K562 (cell line): ENCODE data around the gene CNPY3. TPM values are rescaled to one million over a fixed set of nuclear protein-coding genes. Genes with fewer than 3 reads are reported as not detected.
A peak's percentile ranks its signal among the peaks of the same experiment; 100 is the strongest.

Experiments
- ASH1L ChIP-seq: fragments of 450-650 bp; IDR thresholded peaks from 2 replicates; pipeline ENCODE4 v1.6.1; 2018; ENCODE audit warnings: borderline replicate concordance, mild to moderate bottlenecking, low read depth; ENCODE audit not compliant: partially characterized antibody
- CC2D1A ChIP-seq: fragments of 450-650 bp; IDR thresholded peaks from 2 replicates; pipeline ENCODE4 v1.6.1; 2017; ENCODE audit warnings: mild to moderate bottlenecking
- DDX20 ChIP-seq: fragments of 450-650 bp; IDR thresholded peaks from 2 replicates; pipeline ENCODE4 v1.6.1; 2016; ENCODE audit warnings: missing genetic modification characterization, low read depth, mild to moderate bottlenecking, missing compliant biosample characterization, moderate library complexity
- E2F6 ChIP-seq, 2 experiments: IDR thresholded peaks; 2 replicates each; pipeline ENCODE4 v1.6.1; 2011; ENCODE audit warnings: borderline replicate concordance in 1 of 2, control low read depth in 1 of 2, low read depth in 1 of 2, low read length in 1 of 2, mild to moderate bottlenecking in 1 of 2, mixed read lengths in 1 of 2, moderate library complexity in 1 of 2; ENCODE audit not compliant: insufficient read depth in 1 of 2, insufficient read length in 1 of 2, poor library complexity in 1 of 2, severe bottlenecking in 1 of 2; ENCODE audit errors: extremely low read depth in 1 of 2
- ERF ChIP-seq: fragments of 450-650 bp; formaldehyde crosslinking; IDR thresholded peaks from 2 replicates; pipeline ENCODE4 v1.4.0; 2020; ENCODE audit warnings: mild to moderate bottlenecking, mixed read lengths
- FIP1L1 ChIP-seq: fragments of 200-400 bp; formaldehyde crosslinking; IDR thresholded peaks from 2 replicates; pipeline ENCODE4 v1.6.1; 2018; ENCODE audit warnings: mild to moderate bottlenecking, low read depth, low read length; ENCODE audit not compliant: poor library complexity, severe bottlenecking
- KLF1 ChIP-seq: fragments of 450-650 bp; IDR thresholded peaks from 2 replicates; pipeline ENCODE4 v1.6.1; 2016; ENCODE audit warnings: missing genetic modification characterization, missing compliant biosample characterization
- MAFK ChIP-seq: IDR thresholded peaks from 2 replicates; pipeline ENCODE4 v1.6.1; 2011; ENCODE audit warnings: low read length, improper control_type of control experiment
- NELFE ChIP-seq: IDR thresholded peaks from 2 replicates; pipeline ENCODE4 v1.6.1; 2011; ENCODE audit warnings: mild to moderate bottlenecking; ENCODE audit not compliant: insufficient read depth, insufficient read length
- NFE2 ChIP-seq: IDR thresholded peaks from 2 replicates; pipeline ENCODE4 v1.6.1; 2014; ENCODE audit warnings: antibody characterized with exemption, low read depth
- NR2C1 ChIP-seq, 2 experiments: fragments of 450-650 bp; IDR thresholded peaks; 2 replicates each; pipeline ENCODE4 v1.6.1; 2017; ENCODE audit warnings: mild to moderate bottlenecking in 2 of 2, antibody characterized with exemption in 1 of 2, inconsistent platforms in 1 of 2, missing compliant biosample characterization in 1 of 2, missing genetic modification characterization in 1 of 2
- PHF20 ChIP-seq: fragments of 450-650 bp; IDR thresholded peaks from 2 replicates; pipeline ENCODE4 v1.6.1; 2018; ENCODE audit not compliant: partially characterized antibody
- POLR2B ChIP-seq: fragments of 450-650 bp; IDR thresholded peaks from 2 replicates; pipeline ENCODE4 v1.6.1; 2018; ENCODE audit warnings: low read depth; ENCODE audit not compliant: partially characterized antibody
- PTBP1 ChIP-seq: fragments of 200-400 bp; formaldehyde crosslinking; IDR thresholded peaks from 2 replicates; pipeline ENCODE4 v1.6.1; 2017; ENCODE audit warnings: low read depth, low read length
- SP1 ChIP-seq: sonication (generic); formaldehyde crosslinking; IDR thresholded peaks from 2 replicates; pipeline ENCODE4 v1.8.1; 2022; ENCODE audit warnings: mild to moderate bottlenecking, missing genetic modification reagents
- TBL1XR1 ChIP-seq, 2 experiments: IDR thresholded peaks; 2 replicates each; pipeline ENCODE4 v1.6.1; 2012; ENCODE audit warnings: improper control_type of control experiment in 2 of 2, low read length in 2 of 2, mild to moderate bottlenecking in 1 of 2
- ZNF146 ChIP-seq: IDR thresholded peaks from one replicate; pipeline ENCODE4 v1.6.1; 2018; ENCODE audit warnings: missing compliant biosample characterization; ENCODE audit not compliant: unreplicated experiment
- ZNF384 ChIP-seq: IDR thresholded peaks from 2 replicates; pipeline ENCODE4 v1.6.1; 2012; ENCODE audit warnings: low read depth, low read length, improper control_type of control experiment
- ZNF518B ChIP-seq: fragments of 250-450 bp; sonication (Bioruptor Pico); IDR thresholded peaks from 2 replicates; pipeline ENCODE4 v1.5.0; 2021; ENCODE audit warnings: mild to moderate bottlenecking, moderate library complexity
- ZNF586 ChIP-seq: fragments of 450-650 bp; formaldehyde crosslinking; conservative IDR thresholded peaks from 2 replicates; pipeline ENCODE4 v1.4.0; 2020; ENCODE audit warnings: mild to moderate bottlenecking, moderate library complexity
- ZNF639 ChIP-seq, 2 experiments: fragments of 200-800 bp in 1 of 2; sonication (Bioruptor generic) in 1 of 2; sonication (generic) in 1 of 2; formaldehyde crosslinking in 1 of 2; IDR thresholded peaks in 1 of 2; conservative IDR thresholded peaks in 1 of 2; 2 replicates each; pipeline versions ENCODE4 v1.5.0 to v1.6.1; 2016 to 2020; ENCODE audit warnings: missing compliant biosample characterization in 1 of 2, missing genetic modification characterization in 1 of 2, missing genetic modification reagents in 1 of 2
- ZNF830 ChIP-seq: fragments of 250-450 bp; sonication (Bioruptor Pico); IDR thresholded peaks from 2 replicates; pipeline ENCODE4 v1.5.0; 2021; ENCODE audit warnings: mild to moderate bottlenecking
- polyA plus RNA-seq, 8 experiments: library from polyadenylated mRNA; depleted of rRNA in 4 of 8; stranded (reverse) in 5 of 8; unstranded in 3 of 8; fragments of >200 nt; fragmentation: Nextera tagmentation in 2 of 8; fragmentation: Illumina TruSeq in 1 of 8; extraction: Ambion mirVana in 2 of 8; extraction: Trizol in 1 of 8; gene quantifications; 2 replicates each; pipeline versions ENCODE4 v1.2.1 to v1.2.3, GENCODE V29; 2011 to 2014; ENCODE audit warnings: inconsistent platforms in 1 of 8, missing spikeins in 1 of 8
- total RNA-seq, 7 experiments: library from RNA; depleted of rRNA in 6 of 7; stranded (reverse); fragments of >200 nt in 6 of 7; fragmentation: Illumina TruSeq in 2 of 7; extraction: Trizol in 2 of 7; gene quantifications; 2 replicates each; pipeline versions ENCODE4 v1.2.1 to v1.2.3, GENCODE V29; 2011 to 2021; ENCODE audit warnings: low replicate concordance in 1 of 7

CNPY3 gene
- total and polyA plus RNA-seq, 9 of the 15 experiments (the other 6 are each of a cell fraction or from before 2014, with no cell fraction given), result 2.4 to 37.4 (median 21.2) TPM

- TF ChIP-seq ZNF639 (CRISPR knock-in tag; conservative IDR thresholded peaks at IDR 0.05 in 1 of 2, IDR thresholded peaks at IDR 0.05 in 1 of 2) (peak in 1 of 2 experiments; percentile 60; a peak in 1 of 4 replicates), SP1 (CRISPR knock-in tag) (peak; percentile 63; the same call in 1 of the 2 replicates), NFE2 (no peak; the same call in 1 of the 2 replicates), MAFK (peak; percentile 19; the same call in 1 of the 2 replicates), KLF1 (0 out of 2 replicates have a peak, but pooled peaks have one; percentile 35), PTBP1 (no peak), ZNF518B (CRISPR knock-in tag) (no peak), ZNF586 (CRISPR knock-in tag) (no peak), NELFE (no peak), FIP1L1 (peak; percentile 77), POLR2B (peak; percentile 91), CC2D1A (no peak), ERF (CRISPR knock-in tag) (peak; percentile 63; the same call in 1 of the 2 replicates), ZNF384 (no peak), DDX20 (tag) (no peak), ZNF830 (CRISPR knock-in tag) (0 out of 2 replicates have a peak, but pooled peaks have one; percentile 44), NR2C1 (IDR thresholded peaks at IDR 0.05) (peak; percentile 31), NR2C1 (tag; IDR thresholded peaks at IDR 0.05) (peak; percentile 65; the same call in 1 of the 2 replicates), E2F6 (IDR thresholded peaks at IDR 0.05; ENCODE audit: borderline replicate concordance in 1 of 2, extremely low read depth in 1 of 2, insufficient read depth in 1 of 2, insufficient read length in 1 of 2, low read depth in 1 of 2, low read length in 1 of 2, poor library complexity in 1 of 2, severe bottlenecking in 1 of 2) (peak; percentile 65 to 67), ZNF146 (CRISPR knock-in tag) (no peak), TBL1XR1 (IDR thresholded peaks at IDR 0.05; ENCODE audit: low read length in 2 of 2) (0 out of 4 replicates have a peak, but pooled peaks of 1 of the 2 experiments have one; percentile 19), PHF20 (peak; percentile 61), ASH1L (peak; percentile 11)
Observed at GRCh38 chr6:42978839-42979522, 49.7 kb downstream of the CNPY3 start, which contains the start of gene PEX6 (continued).
